GM19468 (cell line): ENCODE measurements around the gene MLEC.
A peak's percentile ranks its signal among the peaks of the same experiment; 100 is the strongest.

ENCODE experiments used
- ATAC-seq: cut with Tn5 transposase; IDR thresholded peaks from one replicate; pipeline ENCODE4 v1.9.1; 2021; ENCODE audit warnings: mild to moderate bottlenecking, moderate library complexity, moderate number of reproducible peaks; ENCODE audit not compliant: unreplicated experiment; ENCODE audit errors: extremely low read depth

The MLEC gene

GRCh38 chr12:120689397-120690082 lies 2.6 kb downstream of the MLEC start:
- no peak for ATAC-seq

- no peak for ATAC-seq
These were observed 3.1 kb downstream of the MLEC start for GRCh38 chr12:120690083-120690450.

GRCh38 chr12:120690978-120691377 lies 4.0 kb downstream of the MLEC start:
- ATAC-seq: no peak

GRCh38 chr12:120692524-120693033 lies 5.6 kb downstream of the MLEC start:
- ATAC-seq: no peak

- no peak for ATAC-seq
These were observed 6.9 kb downstream of the MLEC start for GRCh38 chr12:120693848-120694247.

GRCh38 chr12:120696626-120697025 lies 9.7 kb downstream of the MLEC start:
- no peak for ATAC-seq

GRCh38 chr12:120697344-120697743 lies 10.4 kb downstream of the MLEC start:
- ATAC-seq: no peak

- ATAC-seq: no peak
These were observed 11.7 kb downstream of the MLEC start for GRCh38 chr12:120698665-120699064.

- no peak for ATAC-seq
These were observed 12.6 kb downstream of the MLEC start for GRCh38 chr12:120699553-120699952.

GRCh38 chr12:120700886-120701285 lies 13.9 kb downstream of the MLEC start:
- ATAC-seq: no peak

GRCh38 chr12:120702637-120703036 lies 15.7 kb downstream of the MLEC start:
- ATAC-seq: no peak

GRCh38 chr12:120703311-120703942 lies 16.5 kb downstream of the MLEC start:
- no peak for ATAC-seq

- ATAC-seq: no peak
These were observed 18.7 kb downstream of the MLEC start for GRCh38 chr12:120705618-120706017.

GRCh38 chr12:120706029-120706428 lies 19.1 kb downstream of the MLEC start:
- ATAC-seq: no peak

GRCh38 chr12:120708651-120709050 lies 21.7 kb downstream of the MLEC start:
- no peak for ATAC-seq

GRCh38 chr12:120710031-120710804 lies 23.3 kb downstream of the MLEC start, which contains the start of gene UNC119B:
Gene UNC119B, plus strand, starts transcription at chr12:120710458. Its CDS starts 17 bp downstream, at chr12:120710475.
- ATAC-seq: peak; percentile 21

- ATAC-seq: no peak
These were observed 23.9 kb downstream of the MLEC start for GRCh38 chr12:120710805-120711296.

- no peak for ATAC-seq
These were observed 24.5 kb downstream of the MLEC start for GRCh38 chr12:120711411-120711810.

GRCh38 chr12:120712610-120713009 lies 25.7 kb downstream of the MLEC start:
- no peak for ATAC-seq

- no peak for ATAC-seq
These were observed 27.0 kb downstream of the MLEC start for GRCh38 chr12:120713861-120714482.
